Brain microvascular endothelial cell (primary cell): ENCODE data around the gene LAMTOR3.

Source experiments
- DNase-seq: peaks from one replicate; pipeline ENCODE4 v3.0.0-alpha.2; 2020
- H3K27ac ChIP-seq: fragments of 250-450 bp; sonication (Bioruptor Pico); 2 replicates; pipeline ENCODE4 v1.5.1; 2020; ENCODE audit warnings: mild to moderate bottlenecking, moderate library complexity
- H3K27me3 ChIP-seq: fragments of 250-450 bp; sonication (Bioruptor Pico); replicated peaks from 2 replicates; pipeline ENCODE4 v1.5.1; 2020; ENCODE audit warnings: mild to moderate bottlenecking
- H3K36me3 ChIP-seq: fragments of 250-450 bp; sonication (Bioruptor Pico); replicated peaks from 2 replicates; pipeline ENCODE4 v1.5.1; 2020; ENCODE audit warnings: mild to moderate bottlenecking
- H3K4me3 ChIP-seq: 2 replicates; pipeline ENCODE4 v1.5.1; 2011; ENCODE audit warnings: low read depth, mild to moderate bottlenecking, control low read depth, low read length, moderate library complexity
- CTCF ChIP-seq: IDR thresholded peaks from 2 replicates; pipeline ENCODE4 v1.5.1; 2011; ENCODE audit warnings: low read depth, mild to moderate bottlenecking, moderate library complexity, low read length, control low read depth, inconsistent platforms; ENCODE audit errors: missing control alignments
- in situ Hi-C: cut with HindIII; loops from 2 replicates; pipeline ENCODE4 v1.10.0; 2017; ENCODE audit warnings: low sequenced_read_pairs, low pct_ligation_motif_present

The LAMTOR3 gene

GRCh38 chr4:99861120-99861905 lies 32.9 kb downstream of the LAMTOR3 start:
- H3K27ac ChIP-seq, result no peak overlapping the region
- in situ Hi-C loops, result no loop called here
- H3K36me3 ChIP-seq, result no peaks in the 10 kb centered on the region
- no peak overlapping the region for H3K4me3 ChIP-seq
- DNase-seq, result no peak
- TF ChIP-seq CTCF, result no peak
- H3K27me3 ChIP-seq, result no peaks in the 10 kb centered on the region

- TF ChIP-seq CTCF, result no peak
- no peaks in the 10 kb centered on the region for H3K27me3 ChIP-seq
- no peak overlapping the region for H3K27ac ChIP-seq
- no peak overlapping the region for H3K4me3 ChIP-seq
- DNase-seq, result no peak
- in situ Hi-C loops, result no loop called here
- no peaks in the 10 kb centered on the region for H3K36me3 ChIP-seq
These were observed 33.7 kb downstream of the LAMTOR3 start for GRCh38 chr4:99860521-99860920.

GRCh38 chr4:99859618-99860017 lies 34.6 kb downstream of the LAMTOR3 start:
- Histone ChIP-seq H3K36me3 (no peaks in the 10 kb centered on the region), H3K4me3 (no peak overlapping the region), H3K27me3 (no peaks in the 10 kb centered on the region), H3K27ac (no peak overlapping the region)
- in situ Hi-C loops, result no loop called here
- no peak for TF ChIP-seq CTCF
- no peak for DNase-seq

- no peak overlapping the region for H3K4me3 ChIP-seq
- H3K36me3 ChIP-seq, result no peaks in the 10 kb centered on the region
- in situ Hi-C loops, result no loop called here
- DNase-seq, result no peak
- no peak overlapping the region for H3K27ac ChIP-seq
- no peaks in the 10 kb centered on the region for H3K27me3 ChIP-seq
- no peak for TF ChIP-seq CTCF
These were observed 36.9 kb downstream of the LAMTOR3 start for GRCh38 chr4:99857307-99857706.

- in situ Hi-C loops, result no loop called here
- H3K27ac ChIP-seq, result no peak overlapping the region
- H3K4me3 ChIP-seq, result no peak overlapping the region
- no peaks in the 10 kb centered on the region for H3K36me3 ChIP-seq
- no peak for TF ChIP-seq CTCF
- DNase-seq, result peak; percentile 22
- no peaks in the 10 kb centered on the region for H3K27me3 ChIP-seq
These were observed 38.1 kb downstream of the LAMTOR3 start for GRCh38 chr4:99856166-99856565.

GRCh38 chr4:99855678-99856077 lies 38.5 kb downstream of the LAMTOR3 start:
- H3K4me3 ChIP-seq, result no peak overlapping the region
- in situ Hi-C loops, result no loop called here
- no peak for TF ChIP-seq CTCF
- no peak overlapping the region for H3K27ac ChIP-seq
- H3K27me3 ChIP-seq, result no peaks in the 10 kb centered on the region
- no peaks in the 10 kb centered on the region for H3K36me3 ChIP-seq
- DNase-seq, result no peak
